GM12878 (cell line): ENCODE measurements around the gene LRRC2. TPM values are rescaled to one million over a fixed set of nuclear protein-coding genes. Genes with fewer than 3 reads are reported as not detected.

ENCODE experiments used
- ATAC-seq: fragments of 200-7000 bp; cut with Tn5 transposase; 3 replicates; pipeline ENCODE4 v1.9.1; 2020; ENCODE audit warnings: mild to moderate bottlenecking, moderate library complexity
- BruUV-seq: library from RNA; stranded (reverse); fragments of 400-500 nt; replicated peaks from 2 replicates; lab custom pipeline; 2021; lab: Mats Ljungman, UMichigan
- CTCF ChIA-PET: fragments of 300-600 bp; sonication (Branson Sonifier 250); formaldehyde crosslinking; extraction: SDS; loops from one replicate; lab custom pipeline; 2021; ENCODE audit warnings: inconsistent platforms; lab: Yijun Ruan, JAX
- POLR2A ChIA-PET: fragments of 350-600 bp; formaldehyde crosslinking; extraction: SDS; loops from one replicate; lab custom pipeline; 2021; ENCODE audit warnings: inconsistent platforms; lab: Charles Lee
- RAD21 ChIA-PET: fragments of 300-600 bp; sonication (Branson Sonifier 250); formaldehyde crosslinking; loops from one replicate; lab custom pipeline; 2023; ENCODE audit warnings: antibody characterized with exemption; ENCODE audit not compliant: unreplicated experiment; lab: Charles Lee
- SMC1A ChIA-PET: fragments of 300-600 bp; sonication (Branson Sonifier 250); formaldehyde crosslinking; loops from one replicate; lab custom pipeline; 2023; ENCODE audit not compliant: unreplicated experiment, uncharacterized antibody; lab: Charles Lee
- DNase-seq: peaks from one replicate; pipeline ENCODE4 v3.0.0-alpha.2; 2011; ENCODE audit warnings: low read depth, low spot score
- FAIRE-seq: peaks from 3 replicates; lab custom pipeline; 2011; peaks lifted over from hg19 to GRCh38; lab: Jason Lieb, UNC
- H2AFZ ChIP-seq: 2 replicates; pipeline ENCODE4 v1.6.0; 2011; ENCODE audit warnings: low read depth, low read length, control low read depth; ENCODE audit not compliant: control insufficient read depth
- H3K27ac ChIP-seq: 2 replicates; pipeline ENCODE4 v1.5.1; 2011; ENCODE audit warnings: control low read depth; ENCODE audit not compliant: control insufficient read depth, insufficient read depth
- H3K27me3 ChIP-seq, 2 experiments: replicated peaks in 1 of 2; 2 replicates each; pipeline versions ENCODE4 v1.6.0 to v1.6.1; 2011; ENCODE audit warnings: low read length in 1 of 2; ENCODE audit not compliant: control insufficient read depth in 2 of 2, insufficient read depth in 2 of 2
- H3K36me3 ChIP-seq, 2 experiments: 2 replicates each; pipeline ENCODE4 v1.5.1; 2011; ENCODE audit warnings: low read length in 1 of 2; ENCODE audit not compliant: control insufficient read depth in 2 of 2, insufficient read depth in 2 of 2
- H3K4me1 ChIP-seq: 2 replicates; pipeline ENCODE4 v1.6.1; 2011; ENCODE audit warnings: mild to moderate bottlenecking, low read length, moderate library complexity, mixed read lengths; ENCODE audit not compliant: control insufficient read depth, insufficient read depth
- H3K4me2 ChIP-seq: 2 replicates; pipeline ENCODE4 v1.6.0; 2011; ENCODE audit warnings: control low read depth; ENCODE audit not compliant: control insufficient read depth, insufficient read depth
- H3K4me3 ChIP-seq: fragments of 200-600 bp; sonication (generic); 2 replicates; pipeline ENCODE4 v1.5.1; 2016
- H3K79me2 ChIP-seq: 2 replicates; pipeline ENCODE4 v1.6.0; 2011; ENCODE audit warnings: low read length; ENCODE audit not compliant: control insufficient read depth, insufficient read depth
- H3K9ac ChIP-seq: 2 replicates; pipeline ENCODE4 v1.8.0; 2011; ENCODE audit warnings: low read length, control low read depth, mixed read lengths; ENCODE audit not compliant: control insufficient read depth, insufficient read depth
- H3K9me3 ChIP-seq: replicated peaks from 3 replicates; pipeline ENCODE4 v1.5.1; 2011; ENCODE audit warnings: mild to moderate bottlenecking, low read length; ENCODE audit not compliant: control insufficient read depth, insufficient read depth
- H4K20me1 ChIP-seq: 2 replicates; pipeline ENCODE4 v1.6.0; 2011; ENCODE audit not compliant: control insufficient read depth, insufficient read depth
- EZH2 ChIP-seq: IDR thresholded peaks from 2 replicates; pipeline ENCODE4 v1.6.1; 2012; ENCODE audit warnings: low read depth, mild to moderate bottlenecking, control low read depth, inconsistent platforms, low read length, borderline replicate concordance; ENCODE audit not compliant: control insufficient read depth
- RAD21 ChIP-seq: IDR thresholded peaks from 2 replicates; pipeline ENCODE4 v1.6.1; 2011; ENCODE audit warnings: mild to moderate bottlenecking, low read depth, low read length, moderate library complexity; ENCODE audit not compliant: insufficient read depth
- WGBS: methylation state at CpG from one replicate; pipeline ENCODE4 v1.1.6; 2016; ENCODE audit warnings: low lambda C conversion rate; ENCODE audit not compliant: insufficient replicate concordance, insufficient coverage; ENCODE audit errors: missing lambda C conversion rate; 5-methylcytosine and 5-hydroxymethylcytosine counted together
- in situ Hi-C: fragments of 300-500 bp; cut with MboI; formaldehyde crosslinking; loops from 9 replicates; pipeline ENCODE4 v1.14.3; 2018; ENCODE audit warnings: mixed read lengths
- intact Hi-C: fragments of 100-400 bp; cut with micrococcal nuclease; formaldehyde crosslinking; loops from one replicate; pipeline ENCODE4 v1.14.2; 2022; ENCODE audit not compliant: unreplicated experiment
- polyA plus RNA-seq, 11 experiments: library from polyadenylated mRNA; depleted of rRNA in 4 of 11; unstranded in 6 of 11; stranded (reverse) in 5 of 11; fragments of >200 nt; fragmentation: Nextera tagmentation in 4 of 11; fragmentation: Illumina TruSeq in 1 of 11; extraction: Ambion mirVana in 4 of 11; extraction: Trizol in 1 of 11; gene quantifications; 1 replicate in 1 of 11; 2 replicates in 10 of 11; pipeline versions ENCODE4 v1.2.1 to v1.2.3, GENCODE V29; 2011 to 2016; ENCODE audit warnings: inconsistent platforms in 2 of 11, missing spikeins in 2 of 11, low read depth in 1 of 11
- total RNA-seq, 4 experiments: library from RNA; depleted of rRNA in 3 of 4; stranded (reverse); fragments of >200 nt in 3 of 4; fragmentation: Illumina TruSeq in 1 of 4; extraction: Trizol in 1 of 4; gene quantifications; 2 replicates each; pipeline versions ENCODE4 v1.2.1 to v1.2.3, GENCODE V29; 2013 to 2021
- TF ChIP-seq, protein P1 (sequence below): IDR thresholded peaks from 2 replicates; pipeline ENCODE4 v1.6.1; 2012; ENCODE audit warnings: low read length, inconsistent platforms

LRRC2 gene
- total and polyA plus RNA-seq, 10 of the 15 experiments (the other 5 are each of a cell fraction or from before 2014, with no cell fraction given): not detected

DNA sequence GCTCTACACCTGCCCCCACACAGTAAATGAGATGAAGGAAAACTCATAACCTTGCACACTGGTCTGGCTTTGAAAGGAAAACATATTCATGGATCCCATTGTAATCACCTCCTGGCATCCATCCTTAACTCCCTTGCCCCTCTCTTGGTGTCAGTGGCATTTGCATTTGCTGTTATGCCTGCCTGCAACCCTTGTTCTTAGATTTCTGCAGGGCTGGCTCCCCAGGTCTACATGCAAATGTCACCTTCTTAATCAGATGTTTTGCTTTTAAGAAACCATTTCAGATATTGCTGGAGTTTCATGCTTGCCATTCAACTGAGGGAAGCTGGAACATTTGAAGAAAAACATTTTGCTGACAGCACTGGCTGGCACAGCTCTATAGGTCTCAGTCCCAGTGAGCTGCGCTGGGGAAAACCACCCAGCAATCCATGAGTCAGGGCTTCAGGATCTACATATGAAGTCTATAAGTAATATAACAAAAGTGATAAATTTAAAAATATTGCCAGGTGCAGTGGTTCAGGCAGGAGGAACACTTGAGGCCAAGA lies 19.1 kb downstream of the LRRC2 start:
- H3K27me3 ChIP-seq: no peaks in the 10 kb centered on the region
- no peak overlapping the region for H3K9ac ChIP-seq
- DNase-seq (no peak), FAIRE-seq (no peak)
- WGBS: 58% methylated on average over 1 of the region's 1 CpG
- no peak overlapping the region for H3K4me2 ChIP-seq
- intact Hi-C loops: no loop called here
- H3K4me3 ChIP-seq: no peak overlapping the region
- H3K4me1 ChIP-seq: peaks cover 8% of the 10 kb centered on the region; the same call in 1 of the 2 replicates
- no peak overlapping the region for H3K27ac ChIP-seq
- H4K20me1 ChIP-seq: no peaks in the 10 kb centered on the region
- H3K36me3 ChIP-seq: no peaks in the 10 kb centered on the region
- no peak overlapping the region for H2AFZ ChIP-seq
- TF ChIP-seq RAD21 (no peak), EZH2 (no peak)
- TF ChIP-seq, protein P1, sequence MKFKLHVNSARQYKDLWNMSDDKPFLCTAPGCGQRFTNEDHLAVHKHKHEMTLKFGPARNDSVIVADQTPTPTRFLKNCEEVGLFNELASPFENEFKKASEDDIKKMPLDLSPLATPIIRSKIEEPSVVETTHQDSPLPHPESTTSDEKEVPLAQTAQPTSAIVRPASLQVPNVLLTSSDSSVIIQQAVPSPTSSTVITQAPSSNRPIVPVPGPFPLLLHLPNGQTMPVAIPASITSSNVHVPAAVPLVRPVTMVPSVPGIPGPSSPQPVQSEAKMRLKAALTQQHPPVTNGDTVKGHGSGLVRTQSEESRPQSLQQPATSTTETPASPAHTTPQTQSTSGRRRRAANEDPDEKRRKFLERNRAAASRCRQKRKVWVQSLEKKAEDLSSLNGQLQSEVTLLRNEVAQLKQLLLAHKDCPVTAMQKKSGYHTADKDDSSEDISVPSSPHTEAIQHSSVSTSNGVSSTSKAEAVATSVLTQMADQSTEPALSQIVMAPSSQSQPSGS: no peak
- TF ChIP-seq, all 136 proteins: peak for 0
- RAD21 ChIA-PET: interaction anchor here (0.6 to 1.2 kb wide), 2 partner anchors 11 to 71 kb away, joined by 3 to 4 read pairs; no protein-coding TSS in a partner anchor
- BruUV-seq: no TSS peak
- Histone ChIP-seq H3K79me2 (no peaks in the 10 kb centered on the region), H3K9me3 (no peaks in the 10 kb centered on the region)
- in situ Hi-C loops: no loop called here
- ATAC-seq: no peak
- SMC1A ChIA-PET: no interaction called here
- CTCF ChIA-PET: interaction anchor here (2.4 kb wide), 1 partner anchor 58 kb away, joined by 12 read pairs; no protein-coding TSS in a partner anchor
- POLR2A ChIA-PET: no interaction called here
